OCI-LY1 (cell line): ENCODE measurements around the gene RNF150.

ENCODE experiments used
- CTCF ChIP-seq: fragments of 200-600 bp; sonication (generic), shearing (Covaris generic); IDR thresholded peaks from 2 replicates; pipeline ENCODE4 v1.5.1; 2017; ENCODE audit warnings: mild to moderate bottlenecking, antibody characterized with exemption, low read length, moderate library complexity, mixed read lengths
- EZH2 ChIP-seq: fragments of 200-600 bp; sonication (generic), shearing (Covaris generic); IDR thresholded peaks from 2 replicates; pipeline ENCODE4 v1.8.0; 2017; ENCODE audit warnings: borderline replicate concordance, mixed run types, mild to moderate bottlenecking, antibody characterized with exemption, low read length, moderate library complexity, mixed read lengths

- TF ChIP-seq CTCF = no peak
- no peak for TF ChIP-seq EZH2
Observed at GRCh38 chr4:141066690-141067089, 66.6 kb downstream of the RNF150 start.
